CD4-positive, alpha-beta T cell treated with Interleukin-2 at 100 ng/mL for 4 hours (primary cell): Measurements from ENCODE around the gene MRPS26.
"Not testable (repeated sequence)": the region's sequence is repeated elsewhere in the genome, so short reads cannot be mapped to it uniquely, and the experiment has no call there.

Experiments used
- DNase-seq: peaks from one replicate; pipeline ENCODE4 v3.0.0-alpha.2; 2020; ENCODE audit warnings: low spot score

The MRPS26 gene

DNA sequence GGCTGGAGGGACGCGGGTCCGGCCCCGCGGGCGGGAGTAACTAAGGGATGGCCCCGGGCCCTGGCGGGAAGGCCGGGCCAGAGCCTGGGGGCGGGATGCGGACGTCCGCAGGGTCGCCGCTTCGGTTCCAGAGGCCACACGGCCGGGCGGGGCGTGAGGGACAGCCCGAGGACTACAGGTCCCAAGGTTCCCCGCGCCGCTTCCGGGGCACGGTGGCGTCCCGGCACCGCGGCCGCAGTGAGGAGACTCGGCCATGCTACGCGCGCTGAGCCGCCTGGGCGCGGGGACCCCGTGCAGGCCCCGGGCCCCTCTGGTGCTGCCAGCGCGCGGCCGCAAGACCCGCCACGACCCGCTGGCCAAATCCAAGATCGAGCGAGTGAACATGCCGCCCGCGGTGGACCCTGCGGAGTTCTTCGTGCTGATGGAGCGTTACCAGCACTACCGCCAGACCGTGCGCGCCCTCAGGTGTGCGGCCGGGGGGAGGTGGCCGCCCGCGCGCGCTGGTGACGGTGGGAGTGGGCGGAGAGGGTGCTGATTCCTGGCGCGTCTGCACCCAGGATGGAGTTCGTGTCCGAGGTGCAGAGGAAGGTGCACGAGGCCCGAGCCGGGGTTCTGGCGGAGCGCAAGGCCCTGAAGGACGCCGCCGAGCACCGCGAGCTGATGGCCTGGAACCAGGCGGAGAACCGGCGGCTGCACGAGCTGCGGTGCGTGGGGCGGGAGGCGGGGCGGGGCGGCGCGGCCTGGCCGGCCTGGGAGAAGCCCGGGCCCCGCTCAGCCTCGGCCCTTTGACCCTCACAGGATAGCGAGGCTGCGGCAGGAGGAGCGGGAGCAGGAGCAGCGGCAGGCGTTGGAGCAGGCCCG, at the start of gene MRPS26:
Gene MRPS26, plus strand, starts transcription at position 237 of the 861 bp plus-strand sequence. Its CDS starts 17 bp downstream, at position 254.
- peak; percentile 76 for DNase-seq

DNA sequence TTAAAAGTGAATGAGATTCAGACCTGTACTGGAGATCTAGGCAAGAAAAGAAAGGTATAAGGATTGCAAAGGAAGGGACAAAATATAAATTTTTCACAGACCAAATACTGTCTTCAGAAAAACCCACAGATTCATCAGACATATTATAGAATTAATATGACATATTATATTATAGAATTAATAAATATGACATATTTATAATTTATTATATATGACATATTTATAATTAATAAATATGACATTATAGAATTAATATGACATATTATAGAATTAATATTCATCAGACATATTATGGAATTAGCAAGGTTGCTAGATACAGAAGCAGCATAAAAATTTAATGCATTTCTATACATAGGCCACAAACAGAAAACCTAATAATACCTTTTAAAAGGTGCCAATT, 47.1 kb upstream of the MRPS26 start:
- DNase-seq: no peak

DNA sequence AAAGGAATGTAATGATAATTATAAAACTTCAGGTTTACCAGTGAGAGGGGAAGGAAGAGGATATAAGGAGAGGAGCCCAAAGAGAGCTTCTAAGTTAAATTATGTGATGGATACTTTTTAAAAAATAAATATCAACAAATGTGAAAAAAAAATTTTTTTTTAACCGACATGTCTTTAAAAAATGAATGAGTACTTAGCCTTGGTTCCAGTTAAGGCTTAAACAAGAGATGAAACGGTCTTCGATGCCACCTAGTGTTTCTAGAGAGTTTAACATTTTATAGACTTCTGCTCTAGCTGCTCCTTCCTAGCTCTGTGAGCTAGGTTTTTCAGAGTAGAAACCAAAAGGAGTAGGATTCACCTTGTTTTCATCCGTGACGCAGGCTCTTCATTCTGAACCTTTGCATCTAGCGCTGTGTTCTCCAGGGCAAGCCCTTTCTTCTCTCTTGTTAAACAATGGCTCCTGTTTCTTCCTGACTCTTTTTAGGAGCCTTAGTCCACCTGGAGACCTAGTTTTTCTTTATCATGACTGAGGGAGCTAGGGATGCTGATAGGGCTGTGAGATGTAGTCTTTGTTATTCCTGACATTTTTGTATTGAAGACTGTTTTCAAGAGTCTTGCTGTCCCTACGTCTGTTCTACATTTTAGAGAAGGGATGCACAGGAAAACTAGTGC, 44.9 kb upstream of the MRPS26 start:
- peak; percentile 33 for DNase-seq

DNA sequence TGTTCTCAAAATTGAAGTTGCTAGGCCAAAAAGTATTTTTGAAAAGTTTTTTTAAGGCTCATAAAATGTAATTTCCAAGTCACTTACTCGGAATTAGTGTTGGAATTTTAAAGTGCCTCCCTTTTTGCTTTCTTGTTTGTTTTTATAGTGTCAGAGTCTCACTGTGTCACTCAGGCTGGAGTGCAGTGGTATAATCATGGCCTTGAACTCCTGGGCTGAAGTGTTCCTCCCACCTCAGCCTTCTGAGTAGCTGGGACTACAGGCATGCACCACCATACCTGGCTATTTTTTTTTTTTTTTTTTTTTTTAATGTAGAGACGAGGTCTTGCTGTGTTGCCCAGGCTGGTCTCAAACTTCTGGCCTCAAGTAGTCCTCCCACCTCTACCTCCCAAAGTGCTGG, 42.4 kb upstream of the MRPS26 start:
- no peak for DNase-seq

DNA sequence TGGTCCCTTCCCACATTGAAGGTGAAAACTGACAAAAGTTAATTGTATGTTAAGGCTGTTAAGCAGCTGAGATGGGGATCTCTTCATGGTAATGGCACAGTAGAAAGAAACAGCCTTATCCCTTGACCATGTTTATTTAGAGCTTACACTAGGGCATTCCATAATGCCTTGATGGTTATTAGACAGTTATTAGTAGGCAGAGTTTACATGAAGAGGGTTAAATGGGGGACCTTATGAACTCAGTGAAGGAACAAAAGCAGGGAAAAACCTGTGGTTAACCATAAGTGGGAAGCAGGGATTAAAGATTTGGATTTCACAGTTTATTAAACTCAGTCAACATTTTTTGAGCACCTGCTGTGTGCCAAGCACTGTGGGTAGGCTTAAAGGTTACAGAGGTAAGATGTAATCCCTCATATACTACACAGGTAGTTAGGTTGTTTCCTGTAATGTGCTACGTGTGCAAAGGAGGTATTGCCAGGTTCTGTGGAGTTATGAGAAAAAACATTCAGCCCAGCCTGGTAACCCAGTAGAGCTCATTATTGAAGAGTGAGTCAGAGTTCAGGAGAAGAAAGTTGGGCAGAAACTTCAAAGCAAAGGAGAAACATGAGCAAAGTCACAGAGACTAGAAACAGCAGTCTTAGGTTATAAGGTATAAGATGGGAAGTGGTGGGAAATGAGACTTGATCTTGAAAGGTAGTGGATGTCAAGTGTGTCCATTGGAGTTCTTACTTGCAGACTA, 34.7 kb upstream of the MRPS26 start:
- no peak for DNase-seq

DNA sequence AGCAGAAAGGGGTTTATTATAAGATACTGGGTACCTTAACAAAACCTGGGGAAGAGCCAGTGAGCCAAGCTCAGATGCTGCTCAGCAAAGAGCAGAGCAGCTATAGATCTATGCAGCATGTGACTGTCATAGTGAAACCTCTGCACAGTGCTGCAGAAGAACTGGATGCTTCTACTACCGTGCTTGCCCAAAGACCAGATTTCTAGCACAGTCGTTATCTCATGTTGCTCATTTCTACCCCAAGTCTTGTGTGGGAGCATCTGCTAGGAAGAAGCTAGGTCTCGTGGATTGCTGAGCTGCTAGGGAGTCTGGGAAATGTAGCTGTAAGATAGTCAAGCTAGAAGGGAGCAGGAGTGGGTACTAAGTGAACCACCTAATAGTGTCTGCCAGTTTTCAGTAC, 34.1 kb upstream of the MRPS26 start:
- DNase-seq: no peak

DNA sequence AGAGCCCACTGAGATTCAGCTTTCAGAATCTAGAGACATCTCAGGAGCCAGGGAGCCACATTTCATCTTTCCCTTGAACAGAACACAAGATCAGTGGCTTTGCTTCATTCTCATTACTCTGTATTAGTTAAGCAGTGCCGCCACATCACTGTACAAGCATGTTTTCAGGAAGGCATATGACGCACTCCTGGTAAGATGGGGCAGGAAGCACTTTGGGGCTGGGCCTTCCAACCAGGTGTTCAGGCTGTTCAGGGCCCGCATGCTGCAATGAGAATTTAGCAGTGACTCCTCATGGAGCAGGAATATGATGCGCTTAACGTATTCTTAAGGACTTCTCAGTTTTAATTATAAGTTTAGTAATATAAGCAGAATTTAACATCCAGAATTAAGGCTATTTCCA, 32.1 kb upstream of the MRPS26 start:
- DNase-seq: no peak

DNA sequence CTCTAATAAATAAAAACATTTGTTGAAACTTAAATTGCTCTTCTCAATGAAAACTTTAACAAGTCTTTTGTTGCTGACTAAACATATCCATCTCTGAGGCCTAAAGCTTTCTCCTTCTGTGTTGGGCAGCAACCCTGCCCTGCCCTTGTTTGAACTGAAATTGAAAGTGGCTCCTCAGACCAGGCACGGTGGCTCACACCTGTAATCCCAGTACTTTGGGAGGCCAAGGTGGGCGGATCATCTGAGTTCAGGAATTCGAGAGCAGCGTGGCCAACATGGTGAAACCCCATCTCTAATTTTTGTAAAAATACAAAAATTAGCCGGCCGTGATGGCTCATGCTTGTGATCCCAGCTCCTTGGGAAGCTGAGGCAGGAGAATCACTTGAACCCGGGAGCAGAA, 31.7 kb upstream of the MRPS26 start:
- no peak for DNase-seq

DNA sequence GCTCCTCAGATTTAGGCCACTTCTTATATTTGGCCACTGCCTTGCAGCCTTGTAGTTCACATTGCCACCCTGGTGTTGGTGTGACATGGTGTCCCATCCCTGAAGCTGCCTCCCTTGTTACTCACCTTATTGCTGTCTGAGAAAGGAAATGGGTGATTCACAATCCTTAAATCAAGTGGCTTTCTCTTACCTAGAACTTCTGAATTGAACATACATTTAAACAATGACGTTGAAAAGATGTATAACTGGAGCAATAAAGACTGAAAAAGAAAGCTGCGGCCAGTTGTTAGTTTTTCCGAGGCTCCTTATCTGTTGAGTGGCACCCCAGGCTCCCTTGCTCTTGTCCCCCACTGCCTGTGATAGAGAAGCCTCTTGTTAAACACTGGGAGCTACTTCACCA, 31.2 kb upstream of the MRPS26 start:
- no peak for DNase-seq

DNA sequence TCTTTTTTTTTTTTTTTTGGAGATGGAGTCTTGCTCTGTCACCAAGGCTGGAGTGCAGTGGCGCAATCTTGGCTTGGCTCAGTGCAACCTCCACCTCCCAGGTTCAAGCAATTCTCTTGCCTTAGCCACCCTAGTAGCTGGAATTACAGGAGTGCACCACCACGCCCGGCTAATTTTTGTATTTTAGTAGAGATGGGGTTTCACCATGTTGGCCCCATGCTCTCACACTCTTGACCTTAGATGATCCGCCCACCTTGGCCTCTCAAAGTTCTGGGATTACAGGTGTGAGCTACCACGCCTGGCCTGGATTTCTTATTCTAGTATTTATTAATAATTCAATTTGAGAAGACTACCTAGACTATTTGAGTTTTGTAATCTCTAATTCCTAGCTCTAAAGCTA, 30.6 kb upstream of the MRPS26 start:
- DNase-seq: not testable (repeated sequence)

DNA sequence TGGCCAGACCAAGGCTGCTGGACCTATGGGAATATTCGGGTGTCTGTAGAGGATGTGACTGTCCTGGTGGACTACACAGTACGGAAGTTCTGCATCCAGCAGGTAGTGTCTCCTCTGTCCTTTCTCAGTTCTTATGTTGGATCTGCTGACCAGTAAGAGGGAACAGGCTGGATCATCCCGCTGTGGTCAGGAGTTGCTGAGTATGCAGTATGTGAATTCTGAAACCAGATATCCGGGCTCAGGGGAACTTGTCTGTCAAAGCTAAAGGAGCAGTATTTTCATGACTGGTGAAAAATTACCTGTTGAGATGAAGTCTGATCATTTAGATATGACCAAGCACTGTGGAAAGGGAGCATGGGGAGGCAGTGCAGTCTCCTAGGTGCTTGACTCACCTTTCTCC, 24.5 kb upstream of the MRPS26 start:
- DNase-seq: no peak

DNA sequence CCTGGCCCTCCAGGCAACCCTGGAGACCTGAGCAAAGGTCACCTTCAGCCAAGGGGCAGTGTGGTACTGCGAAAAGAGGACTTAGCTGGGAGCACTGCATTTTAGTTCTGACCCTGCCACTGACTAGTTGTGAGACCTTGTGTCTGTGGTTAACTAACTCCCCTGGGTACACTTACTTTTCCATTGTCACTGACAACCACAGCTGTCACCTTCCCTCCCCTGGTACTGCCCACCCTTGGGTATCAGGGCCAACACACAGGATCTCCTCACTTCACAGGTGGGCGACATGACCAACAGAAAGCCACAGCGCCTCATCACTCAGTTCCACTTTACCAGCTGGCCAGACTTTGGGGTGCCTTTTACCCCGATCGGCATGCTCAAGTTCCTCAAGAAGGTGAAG, 24.1 kb upstream of the MRPS26 start:
- DNase-seq: no peak

DNA sequence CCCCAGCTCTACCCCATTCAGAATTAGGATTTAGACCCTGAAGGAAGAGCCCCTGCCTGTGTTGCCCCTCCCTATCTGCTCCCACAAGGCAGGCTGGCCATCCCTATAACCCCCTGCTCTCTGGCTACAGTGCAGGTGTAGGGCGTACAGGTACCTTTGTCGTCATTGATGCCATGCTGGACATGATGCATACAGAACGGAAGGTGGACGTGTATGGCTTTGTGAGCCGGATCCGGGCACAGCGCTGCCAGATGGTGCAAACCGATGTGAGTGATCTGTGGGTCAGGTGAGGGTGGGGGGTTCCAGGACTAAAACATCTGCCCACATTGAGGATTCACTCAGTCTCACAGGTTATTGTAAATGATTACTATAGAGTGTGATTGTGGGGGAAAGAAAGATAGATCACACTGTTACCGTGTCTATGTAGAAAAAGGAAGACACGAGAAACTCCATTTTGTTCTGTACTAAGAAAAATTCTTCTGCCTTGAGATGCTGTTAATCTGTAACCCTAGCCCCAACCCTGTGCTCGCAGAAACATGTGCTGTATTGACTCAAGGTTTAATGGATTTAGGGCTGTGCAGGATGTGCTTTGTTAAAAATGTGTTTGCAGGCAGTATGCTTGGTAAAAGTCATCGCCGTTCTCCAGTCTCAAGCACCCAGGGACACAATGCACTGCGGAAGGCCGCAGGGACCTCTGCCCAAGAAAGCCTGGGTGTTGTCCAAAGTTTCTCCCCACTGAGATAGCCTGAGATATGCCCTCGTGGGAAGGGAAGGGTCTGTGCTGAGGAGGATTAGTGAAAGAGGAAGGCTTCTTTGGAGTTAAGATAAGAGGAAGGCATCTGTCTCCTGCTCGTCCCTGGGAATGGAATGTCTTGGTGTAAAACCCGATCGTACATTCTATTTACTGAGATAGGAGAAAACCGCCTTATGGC, 23.0 kb upstream of the MRPS26 start:
- not testable (repeated sequence) for DNase-seq

DNA sequence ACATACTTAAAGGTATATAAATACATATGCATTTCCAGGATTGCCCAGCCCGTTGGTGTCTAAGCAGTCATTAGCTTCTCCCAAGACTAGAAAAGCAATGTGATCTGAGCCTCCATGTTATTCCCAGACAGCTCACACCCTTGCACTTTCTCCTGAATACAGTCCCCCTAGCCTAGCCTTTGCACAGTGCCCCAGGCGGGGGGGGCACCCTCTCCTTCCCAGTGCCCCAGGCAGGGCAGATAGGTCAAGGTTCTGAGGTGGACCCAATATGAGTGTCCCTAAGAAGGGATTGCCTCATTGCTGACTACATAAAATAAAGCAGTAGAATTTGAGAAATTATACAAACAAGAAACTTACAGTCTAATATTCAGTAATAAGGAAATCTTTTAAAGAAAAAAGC, 17.9 kb upstream of the MRPS26 start:
- no peak for DNase-seq

DNA sequence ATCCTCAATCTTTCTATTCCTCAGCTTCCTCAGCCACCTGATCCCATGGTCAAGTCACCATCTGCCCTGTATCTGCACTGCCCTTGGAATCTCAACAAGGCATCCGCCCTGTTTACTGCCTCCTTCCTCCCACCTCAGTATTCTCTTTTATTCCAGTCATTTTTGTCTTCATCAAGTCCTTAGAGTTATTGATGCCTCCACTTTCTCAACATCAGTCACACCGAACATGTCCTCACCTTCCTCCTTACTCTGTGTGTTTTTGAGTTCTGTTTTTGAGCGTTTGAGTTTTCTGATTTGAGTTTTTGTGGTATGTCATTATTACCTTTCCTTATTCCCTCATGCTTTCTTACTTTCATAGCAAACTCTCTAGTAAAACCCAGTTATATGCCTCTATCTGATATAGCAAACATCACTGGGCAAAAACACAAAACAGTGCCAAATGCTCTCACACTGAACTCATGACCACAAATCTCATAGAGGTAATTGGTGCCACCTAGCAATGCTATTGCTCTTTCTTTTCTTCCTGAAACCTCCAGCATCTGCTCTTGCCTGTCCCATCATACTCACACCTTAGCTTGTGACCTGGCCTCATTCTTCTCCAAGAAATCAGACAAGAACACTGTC, 14.2 kb upstream of the MRPS26 start:
- DNase-seq: no peak

DNA sequence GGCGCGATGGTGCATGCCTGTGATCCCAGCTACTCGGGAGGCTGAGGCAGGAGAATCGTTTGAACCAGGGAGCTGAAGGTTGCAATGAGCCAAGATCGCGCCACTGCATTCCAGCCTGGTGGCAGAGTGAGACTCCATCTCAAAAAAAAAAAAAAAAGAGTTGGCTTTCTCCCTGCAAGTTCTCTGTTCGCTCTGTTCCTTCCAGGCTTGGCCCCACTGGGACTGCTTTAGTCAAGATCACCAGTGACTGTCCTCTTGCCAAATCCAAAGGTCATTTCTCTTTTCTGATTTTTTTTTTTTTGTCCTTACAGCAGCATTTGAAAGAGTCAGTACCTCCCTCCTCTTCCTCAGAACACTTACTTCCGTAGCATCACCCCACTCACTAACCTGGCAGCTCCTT, 13.2 kb upstream of the MRPS26 start:
- no peak for DNase-seq

DNA sequence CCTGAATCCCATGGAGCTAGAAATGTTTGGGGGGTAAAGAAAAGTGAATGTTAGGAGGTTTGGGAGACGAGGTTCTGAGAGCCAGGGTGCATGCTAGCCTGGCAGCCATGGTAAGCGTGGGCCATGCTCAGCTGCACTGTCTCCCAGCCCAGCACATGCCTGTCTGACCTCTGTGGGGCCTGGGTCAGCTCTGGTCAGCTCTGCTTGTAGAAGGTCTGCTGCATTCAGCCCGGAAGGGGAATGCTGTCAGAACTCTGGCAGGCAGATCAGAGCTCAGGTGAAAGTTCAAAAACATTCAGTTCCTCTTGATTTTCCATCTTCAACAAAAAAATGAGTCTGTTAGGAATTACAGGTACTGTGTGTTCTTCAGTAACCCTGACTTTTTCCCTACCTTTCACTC, 8.2 kb upstream of the MRPS26 start:
- DNase-seq: no peak

DNA sequence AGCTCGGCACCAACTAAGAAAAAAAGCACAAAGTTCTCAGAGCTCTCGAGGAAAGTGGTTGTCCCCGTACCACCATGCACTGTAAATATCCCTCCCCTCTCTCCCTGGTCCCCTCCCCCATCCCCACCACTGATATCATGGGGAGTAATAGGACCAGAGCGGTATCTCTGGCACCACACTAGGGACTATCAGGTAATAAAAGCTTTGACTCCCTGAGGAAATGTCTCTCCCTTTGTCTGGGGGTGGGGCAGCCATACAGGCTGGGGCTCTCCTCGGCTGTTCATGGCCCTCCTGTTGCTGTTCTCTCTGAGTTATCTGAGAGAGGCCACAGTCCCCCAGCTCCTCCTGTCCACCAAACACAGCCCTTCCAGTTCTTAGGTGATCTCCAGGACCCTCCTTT, 7.4 kb upstream of the MRPS26 start:
- no peak for DNase-seq

DNA sequence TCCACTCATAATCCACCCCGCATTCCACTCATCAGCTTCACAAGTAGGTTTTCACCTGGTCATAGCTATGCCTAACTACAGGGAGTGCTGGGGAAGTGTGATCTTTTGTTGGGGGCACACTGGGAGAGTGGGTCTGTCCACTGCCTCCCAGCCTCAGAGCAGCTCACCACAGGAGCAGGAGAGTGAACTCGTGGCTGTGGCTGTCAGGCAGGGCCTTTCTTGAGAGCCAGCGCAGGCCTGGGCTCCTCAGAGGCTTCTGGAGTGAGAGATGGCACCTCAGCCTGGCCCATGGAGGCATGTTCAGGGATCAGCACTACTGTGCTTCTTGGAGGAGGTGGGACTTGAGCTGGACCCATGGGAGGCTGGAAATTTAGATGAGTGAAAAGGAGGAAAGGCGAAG, 6.4 kb upstream of the MRPS26 start:
- no peak for DNase-seq

DNA sequence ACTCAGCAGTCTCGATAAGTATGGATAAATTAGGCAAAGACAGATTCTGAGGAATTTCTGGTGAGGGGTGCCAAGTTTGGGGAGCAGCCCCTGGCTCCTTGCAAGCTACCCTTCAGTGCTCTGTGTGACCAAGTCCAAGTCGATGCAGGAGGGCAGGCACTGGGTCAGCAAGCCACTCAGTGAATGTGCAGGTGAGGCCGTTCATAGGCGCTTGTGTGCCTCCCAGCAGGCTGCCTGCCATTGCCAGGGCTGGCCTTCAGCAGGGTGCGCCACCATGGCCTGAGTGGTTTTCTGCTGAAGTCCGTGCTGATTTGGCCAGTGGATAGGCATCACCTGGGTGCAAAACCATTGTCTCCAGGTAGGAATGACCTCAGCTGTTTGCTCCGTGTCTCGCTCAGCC, 5.8 kb upstream of the MRPS26 start:
- DNase-seq: no peak

DNA sequence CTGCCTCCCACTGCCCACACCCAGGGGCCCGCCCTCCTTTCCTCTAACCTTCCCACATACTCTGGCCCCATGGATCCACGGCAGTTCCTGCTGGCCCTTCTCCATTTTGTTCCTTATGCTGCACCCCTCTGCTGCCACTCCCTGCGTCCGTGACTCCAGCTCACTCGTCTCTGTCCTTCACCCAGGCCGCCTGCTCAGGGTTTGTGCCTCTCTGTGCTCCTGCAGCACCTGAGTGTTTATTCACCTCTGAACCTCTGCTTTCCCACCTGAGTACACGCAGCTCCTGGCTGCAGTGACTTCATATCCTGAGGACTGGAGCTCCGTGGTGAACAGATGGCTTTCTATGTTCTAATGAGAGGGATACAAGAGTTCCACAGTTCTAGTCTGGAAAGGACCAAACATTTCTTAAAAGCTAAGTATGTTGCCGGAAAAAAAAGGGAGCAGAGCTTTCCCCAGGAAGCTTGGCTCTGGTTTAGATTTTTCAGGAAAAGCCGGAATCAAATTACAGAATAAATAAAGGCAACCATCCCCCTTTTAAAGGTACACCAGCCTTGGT, 3.9 kb upstream of the MRPS26 start:
- DNase-seq: no peak
